T-helper 2 cell treated with Interferon-gamma antibody and Interleukin-4, amounts not matched to agents 5 μg/mL and 100 μg/mL, for 36 hours (primary cell): ENCODE data around the gene FILIP1.

ENCODE experiments used
- DNase-seq: peaks from one replicate; pipeline ENCODE4 v3.0.0; 2021; ENCODE audit warnings: low spot score
- H3K27ac Mint-ChIP-seq: one replicate; pipeline ENCODE4 v1.8.0; 2021; ENCODE audit warnings: mild to moderate bottlenecking, mixed read lengths
- H3K27me3 Mint-ChIP-seq: one replicate; pipeline ENCODE4 v1.8.0; 2021; ENCODE audit warnings: low read depth, mixed read lengths
- H3K36me3 Mint-ChIP-seq: one replicate; pipeline ENCODE4 v1.8.0; 2021; ENCODE audit warnings: low read depth, mixed read lengths
- H3K4me1 Mint-ChIP-seq: one replicate; pipeline ENCODE4 v1.8.0; 2021; ENCODE audit warnings: low read depth, mixed read lengths
- H3K4me3 Mint-ChIP-seq: one replicate; pipeline ENCODE4 v1.8.0; 2022; ENCODE audit warnings: mild to moderate bottlenecking, moderate library complexity, mixed read lengths
- H3K9me3 Mint-ChIP-seq: one replicate; pipeline ENCODE4 v1.8.0; 2021; ENCODE audit warnings: mixed read lengths

FILIP1 gene, protein sequence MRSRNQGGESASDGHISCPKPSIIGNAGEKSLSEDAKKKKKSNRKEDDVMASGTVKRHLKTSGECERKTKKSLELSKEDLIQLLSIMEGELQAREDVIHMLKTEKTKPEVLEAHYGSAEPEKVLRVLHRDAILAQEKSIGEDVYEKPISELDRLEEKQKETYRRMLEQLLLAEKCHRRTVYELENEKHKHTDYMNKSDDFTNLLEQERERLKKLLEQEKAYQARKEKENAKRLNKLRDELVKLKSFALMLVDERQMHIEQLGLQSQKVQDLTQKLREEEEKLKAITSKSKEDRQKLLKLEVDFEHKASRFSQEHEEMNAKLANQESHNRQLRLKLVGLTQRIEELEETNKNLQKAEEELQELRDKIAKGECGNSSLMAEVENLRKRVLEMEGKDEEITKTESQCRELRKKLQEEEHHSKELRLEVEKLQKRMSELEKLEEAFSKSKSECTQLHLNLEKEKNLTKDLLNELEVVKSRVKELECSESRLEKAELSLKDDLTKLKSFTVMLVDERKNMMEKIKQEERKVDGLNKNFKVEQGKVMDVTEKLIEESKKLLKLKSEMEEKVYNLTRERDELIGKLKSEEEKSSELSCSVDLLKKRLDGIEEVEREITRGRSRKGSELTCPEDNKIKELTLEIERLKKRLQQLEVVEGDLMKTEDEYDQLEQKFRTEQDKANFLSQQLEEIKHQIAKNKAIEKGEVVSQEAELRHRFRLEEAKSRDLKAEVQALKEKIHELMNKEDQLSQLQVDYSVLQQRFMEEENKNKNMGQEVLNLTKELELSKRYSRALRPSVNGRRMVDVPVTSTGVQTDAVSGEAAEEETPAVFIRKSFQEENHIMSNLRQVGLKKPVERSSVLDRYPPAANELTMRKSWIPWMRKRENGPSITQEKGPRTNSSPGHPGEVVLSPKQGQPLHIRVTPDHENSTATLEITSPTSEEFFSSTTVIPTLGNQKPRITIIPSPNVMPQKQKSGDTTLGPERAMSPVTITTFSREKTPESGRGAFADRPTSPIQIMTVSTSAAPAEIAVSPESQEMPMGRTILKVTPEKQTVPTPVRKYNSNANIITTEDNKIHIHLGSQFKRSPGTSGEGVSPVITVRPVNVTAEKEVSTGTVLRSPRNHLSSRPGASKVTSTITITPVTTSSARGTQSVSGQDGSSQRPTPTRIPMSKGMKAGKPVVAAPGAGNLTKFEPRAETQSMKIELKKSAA (N-terminal part only)

DNA sequence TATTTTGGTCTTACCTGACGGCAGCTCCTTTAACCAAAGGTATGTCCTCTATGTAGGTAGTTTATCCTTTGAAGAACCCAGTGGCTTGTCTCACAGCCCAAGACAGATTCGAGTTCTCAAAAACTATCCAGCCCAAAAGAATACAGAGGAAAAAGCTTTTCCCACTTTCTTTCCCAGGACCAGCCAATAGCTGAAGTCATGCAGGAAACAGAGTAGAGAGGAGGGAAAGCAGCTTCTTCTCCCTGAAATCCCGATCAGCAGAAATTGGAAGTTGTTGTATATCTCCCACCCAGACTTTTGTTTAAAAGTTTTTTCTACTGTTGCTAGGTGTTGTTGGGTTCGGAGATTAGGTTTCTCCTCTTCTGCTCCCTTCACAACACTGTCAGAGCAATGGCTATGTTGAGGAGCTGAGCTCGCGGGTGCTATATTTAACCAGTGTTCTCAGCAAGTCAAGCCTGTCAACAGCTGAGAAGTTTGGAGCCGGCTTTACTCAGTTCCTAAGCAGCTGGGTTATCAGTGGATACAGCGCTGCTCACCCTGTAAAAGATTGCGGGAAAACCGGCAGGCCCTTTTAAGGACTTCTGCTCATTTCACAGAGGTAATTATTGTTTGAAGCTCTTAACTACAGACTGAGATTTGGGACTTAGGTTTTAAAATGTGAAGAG is at the start of gene FILIP1:
FILIP1 (minus strand) TSS at position 401 of the 665 bp plus-strand sequence. CDS start 78,828 bp downstream, outside the sequence.
- no peak for DNase-seq
- peaks cover 53% of the 10 kb centered on the region for H3K27me3 Mint-ChIP-seq
- H3K4me3 Mint-ChIP-seq: no peak within 1 kb of the TSS
- H3K27ac Mint-ChIP-seq: no peak within 1 kb of the TSS
- no peaks in the 10 kb centered on the region for H3K9me3 Mint-ChIP-seq
- no peaks in the 10 kb centered on the region for H3K36me3 Mint-ChIP-seq
- peaks cover 19% of the 10 kb centered on the region for H3K4me1 Mint-ChIP-seq

DNA sequence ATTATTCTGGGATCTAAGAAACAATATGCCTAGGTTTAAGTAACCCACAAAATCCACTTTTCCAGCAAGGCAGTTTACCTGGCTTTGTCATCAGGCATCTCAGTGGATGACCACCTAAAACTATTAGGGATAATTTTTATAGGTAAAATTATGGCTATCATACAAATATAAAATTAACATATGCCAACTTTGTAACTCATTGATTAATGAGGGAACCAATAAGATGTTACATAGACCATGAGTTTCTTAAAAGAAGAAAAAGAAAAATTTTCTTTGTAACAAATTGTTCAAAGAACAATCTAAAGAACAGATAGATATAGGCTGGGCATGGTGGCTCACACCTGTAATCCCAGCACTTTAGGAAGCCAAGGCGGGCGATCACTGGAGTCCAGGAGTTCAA is 49.7 kb upstream of the FILIP1 start:
- Mint-ChIP-seq H3K9me3 (no peaks in the 10 kb centered on the region), H3K4me1 (no peaks in the 10 kb centered on the region), H3K27me3 (peaks cover 13% of the 10 kb centered on the region), H3K4me3 (no peak overlapping the region), H3K27ac (no peak overlapping the region), H3K36me3 (no peaks in the 10 kb centered on the region)
- DNase-seq: no peak

DNA sequence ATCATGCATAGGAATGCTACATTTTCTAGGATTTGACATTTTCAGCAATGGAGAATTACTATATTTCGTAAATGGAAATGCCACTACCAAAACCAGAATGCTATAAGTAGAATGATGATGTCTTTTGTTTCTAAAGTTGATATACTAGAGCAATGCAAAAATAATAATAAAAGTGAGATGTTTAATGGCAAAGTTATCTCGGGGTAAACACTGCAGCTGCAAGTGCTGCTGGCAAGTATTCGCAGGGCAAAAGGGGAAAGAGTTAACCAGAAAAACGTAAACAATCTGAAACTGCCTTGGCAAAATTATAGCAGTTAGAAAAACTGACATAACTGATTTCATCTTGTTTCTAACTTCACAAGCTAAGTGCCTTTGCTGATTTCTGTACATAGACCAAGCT is 45.5 kb upstream of the FILIP1 start:
- Mint-ChIP-seq H3K36me3 (no peaks in the 10 kb centered on the region), H3K27ac (no peak overlapping the region), H3K9me3 (no peaks in the 10 kb centered on the region), H3K27me3 (peaks cover 16% of the 10 kb centered on the region), H3K4me3 (no peak overlapping the region), H3K4me1 (no peaks in the 10 kb centered on the region)
- no peak for DNase-seq

DNA sequence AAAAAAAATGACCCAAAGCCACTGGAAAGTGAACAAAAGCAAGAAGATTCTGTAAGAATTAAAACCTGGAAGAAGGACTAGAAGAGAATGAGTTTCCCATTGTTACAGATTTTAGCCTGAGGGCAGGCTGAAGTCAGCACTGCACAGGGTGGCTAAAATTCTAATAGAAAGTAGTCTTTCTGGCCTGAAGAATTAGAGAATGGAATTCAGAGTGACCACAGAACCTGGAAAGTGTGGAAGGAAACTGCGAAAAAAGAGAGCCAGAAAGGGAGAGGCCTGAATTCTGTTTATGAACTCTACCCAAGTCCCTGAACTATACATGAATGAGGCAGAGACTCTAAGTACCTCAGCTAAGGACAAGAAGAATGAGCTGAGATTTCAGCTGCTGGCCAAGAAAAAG is 38.9 kb upstream of the FILIP1 start:
- Mint-ChIP-seq H3K27ac (no peak overlapping the region), H3K4me3 (no peak overlapping the region), H3K9me3 (no peaks in the 10 kb centered on the region), H3K36me3 (no peaks in the 10 kb centered on the region), H3K4me1 (no peaks in the 10 kb centered on the region), H3K27me3 (peaks cover 12% of the 10 kb centered on the region)
- DNase-seq: no peak

DNA sequence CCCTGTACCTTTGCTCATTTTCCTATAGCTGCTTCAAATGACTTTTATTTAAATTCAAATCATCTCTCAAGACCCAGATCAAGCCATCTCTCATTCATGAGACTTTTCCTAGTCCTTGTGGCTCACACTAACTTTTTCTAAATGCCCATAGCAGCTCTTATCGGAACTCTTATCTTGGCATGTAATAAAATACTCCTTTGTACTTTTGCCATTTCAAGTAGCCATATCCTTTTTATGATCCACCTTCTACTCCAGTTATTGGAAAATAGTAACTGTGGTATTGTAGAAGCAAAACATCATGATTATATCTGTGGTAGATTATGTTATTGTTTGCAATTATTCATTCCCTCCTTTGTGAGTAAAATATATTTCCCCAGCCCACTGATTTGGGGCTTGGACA is 37.6 kb upstream of the FILIP1 start:
- no peak for DNase-seq
- no peaks in the 10 kb centered on the region for H3K9me3 Mint-ChIP-seq
- H3K27ac Mint-ChIP-seq: no peak overlapping the region
- no peaks in the 10 kb centered on the region for H3K36me3 Mint-ChIP-seq
- no peak overlapping the region for H3K4me3 Mint-ChIP-seq
- no peaks in the 10 kb centered on the region for H3K4me1 Mint-ChIP-seq
- H3K27me3 Mint-ChIP-seq: peaks cover 19% of the 10 kb centered on the region

DNA sequence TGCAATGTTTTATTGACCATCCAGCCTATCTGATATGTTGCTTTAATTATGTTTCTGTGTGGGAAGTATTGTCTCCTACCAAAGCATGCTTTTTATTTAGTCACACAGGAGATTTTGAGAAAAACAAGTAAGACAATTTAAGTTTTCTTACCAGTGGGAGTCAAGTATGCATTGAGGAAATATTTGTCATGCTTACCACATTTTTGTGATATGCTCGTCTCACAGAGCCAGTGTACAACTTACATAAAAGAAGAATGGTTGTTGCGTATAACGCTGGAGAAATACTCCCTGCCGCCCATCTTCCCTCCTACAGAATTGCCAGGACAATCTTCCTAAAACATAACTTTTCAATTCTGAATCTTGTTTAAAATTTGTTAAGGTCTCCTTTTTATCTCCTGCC is 37.1 kb upstream of the FILIP1 start:
- Mint-ChIP-seq H3K27me3 (peaks cover 19% of the 10 kb centered on the region), H3K4me3 (no peak overlapping the region), H3K4me1 (no peaks in the 10 kb centered on the region), H3K36me3 (no peaks in the 10 kb centered on the region), H3K27ac (no peak overlapping the region), H3K9me3 (no peaks in the 10 kb centered on the region)
- DNase-seq: no peak

DNA sequence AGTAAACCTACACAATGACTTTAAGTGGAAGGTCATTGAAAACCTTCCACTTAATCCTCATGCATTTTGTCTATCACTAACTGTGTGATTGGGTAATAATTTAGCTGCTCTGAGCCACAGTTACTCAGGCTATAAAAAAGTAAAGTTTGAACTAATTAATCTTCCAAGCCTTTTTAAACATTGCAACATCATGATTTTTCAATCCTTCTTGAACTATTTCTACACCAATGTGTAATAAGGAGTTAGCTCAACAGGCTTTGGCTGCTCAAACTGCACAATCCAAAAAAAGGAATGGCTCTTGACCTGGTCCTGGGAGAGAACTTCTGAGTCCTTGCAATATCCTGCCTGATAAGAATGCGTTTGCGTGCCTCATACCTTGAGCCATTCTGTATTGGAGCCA is 34.8 kb upstream of the FILIP1 start:
- H3K27me3 Mint-ChIP-seq: peaks cover 27% of the 10 kb centered on the region
- no peaks in the 10 kb centered on the region for H3K36me3 Mint-ChIP-seq

DNA sequence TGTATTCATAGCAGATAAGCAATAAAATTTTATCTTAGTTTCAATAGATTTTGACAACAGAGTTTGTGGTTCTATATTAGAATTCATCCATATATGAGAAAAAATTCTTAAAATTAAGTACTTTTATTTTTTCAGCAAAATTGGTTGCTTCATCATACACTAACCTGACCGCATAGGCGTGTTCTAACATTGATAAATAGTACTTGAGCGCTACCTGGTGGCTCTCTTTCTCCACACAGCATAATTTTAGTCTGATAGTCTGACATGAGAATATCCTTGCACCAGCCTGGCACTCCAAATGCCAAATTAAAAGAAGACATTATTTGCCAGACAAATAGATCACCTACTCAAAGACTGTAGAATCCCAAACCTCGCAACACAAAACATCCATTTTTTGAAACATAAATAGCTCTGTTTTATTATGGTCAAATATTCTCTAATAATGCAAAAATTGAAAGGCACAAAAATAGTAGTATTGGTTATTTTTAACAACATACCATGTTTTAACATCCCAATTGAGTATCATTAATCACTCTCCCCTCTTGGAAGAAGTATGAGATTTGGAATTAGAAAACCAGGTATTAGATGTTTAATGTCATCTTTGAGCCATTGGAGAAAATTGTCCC is 33.0 kb upstream of the FILIP1 start:
- H3K4me3 Mint-ChIP-seq: no peak overlapping the region
- no peaks in the 10 kb centered on the region for H3K36me3 Mint-ChIP-seq
- no peaks in the 10 kb centered on the region for H3K9me3 Mint-ChIP-seq
- DNase-seq: peak; percentile 30
- no peak overlapping the region for H3K27ac Mint-ChIP-seq
- peaks cover 22% of the 10 kb centered on the region for H3K27me3 Mint-ChIP-seq
- no peaks in the 10 kb centered on the region for H3K4me1 Mint-ChIP-seq

More for the DNA sequence above, 34.8 kb upstream of the FILIP1 start:
- H3K4me1 Mint-ChIP-seq: no peaks in the 10 kb centered on the region
- no peak overlapping the region for H3K4me3 Mint-ChIP-seq
- no peaks in the 10 kb centered on the region for H3K9me3 Mint-ChIP-seq
- no peak for DNase-seq
- H3K27ac Mint-ChIP-seq: no peak overlapping the region

DNA sequence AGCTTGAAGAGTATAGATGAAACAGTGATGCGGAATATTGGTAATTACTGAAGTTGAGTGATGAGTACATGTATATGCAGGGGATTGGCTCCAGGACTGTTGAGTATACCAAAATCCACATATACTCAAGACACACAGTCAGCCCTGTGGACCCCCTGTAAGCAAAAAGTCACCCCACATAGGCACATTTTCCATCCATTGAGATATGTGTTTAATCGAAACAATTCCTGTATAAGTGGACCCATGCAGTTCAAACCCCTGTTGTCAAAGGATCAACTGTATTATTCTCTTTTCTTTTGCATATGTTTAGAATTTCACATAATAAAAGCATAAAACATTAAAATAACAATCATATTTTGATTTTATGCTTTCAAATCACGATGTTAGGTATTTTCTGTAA is 32.1 kb upstream of the FILIP1 start:
- Mint-ChIP-seq H3K4me1 (no peaks in the 10 kb centered on the region), H3K9me3 (no peaks in the 10 kb centered on the region), H3K27ac (no peak overlapping the region), H3K36me3 (no peaks in the 10 kb centered on the region), H3K27me3 (peaks cover 19% of the 10 kb centered on the region), H3K4me3 (no peak overlapping the region)
- DNase-seq: no peak

DNA sequence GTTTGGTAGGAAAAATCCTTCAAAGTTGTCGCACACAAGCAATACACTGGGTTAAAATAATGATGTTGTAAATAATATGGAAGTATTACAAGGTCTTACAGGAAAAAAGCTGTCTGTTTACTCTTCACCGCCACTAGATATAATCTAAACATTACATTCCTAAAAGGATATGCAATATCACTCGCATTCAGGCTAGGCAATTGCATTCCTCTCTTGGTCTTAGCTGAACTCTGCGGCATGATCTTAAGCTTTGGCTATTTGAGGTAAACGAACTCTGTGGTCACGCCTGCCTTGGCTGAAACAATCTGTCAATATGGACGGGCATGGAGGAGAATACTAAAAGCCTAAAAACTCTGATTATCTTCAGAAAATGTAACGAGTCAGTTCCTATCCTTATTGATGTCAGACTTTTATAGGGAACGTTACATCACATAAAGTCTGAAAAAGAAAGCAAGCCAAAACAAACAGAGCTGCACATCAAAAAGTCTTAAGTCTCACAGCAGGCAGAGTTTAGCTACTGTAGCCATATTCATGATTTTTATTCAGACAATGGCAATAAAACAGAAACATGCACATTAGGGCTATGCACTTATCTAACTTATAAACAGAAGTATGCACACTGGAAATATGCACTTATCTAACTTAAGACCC is 30.8 kb upstream of the FILIP1 start:
- Mint-ChIP-seq H3K9me3 (no peaks in the 10 kb centered on the region), H3K27me3 (peaks cover 19% of the 10 kb centered on the region), H3K27ac (no peak overlapping the region), H3K36me3 (no peaks in the 10 kb centered on the region), H3K4me1 (no peaks in the 10 kb centered on the region), H3K4me3 (no peak overlapping the region)
- DNase-seq: no peak

DNA sequence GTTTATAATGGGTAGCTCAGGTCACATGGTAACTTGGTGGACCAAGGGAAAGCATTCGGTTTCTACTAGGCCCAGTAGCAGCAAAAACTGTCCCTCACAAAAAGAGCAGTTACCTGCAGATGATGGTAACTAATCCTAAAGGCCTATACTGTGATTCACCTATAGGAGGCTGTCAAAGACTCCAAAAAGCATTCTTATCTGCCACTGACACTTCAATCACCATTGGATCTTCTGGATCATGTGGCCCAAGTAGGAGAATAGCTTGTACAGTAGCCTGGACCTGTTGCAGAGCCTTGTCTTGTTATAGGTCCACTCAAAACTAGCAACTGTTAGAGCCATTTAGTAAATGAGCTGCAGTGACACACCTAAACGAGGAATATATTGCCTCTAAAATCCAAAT is 23.2 kb upstream of the FILIP1 start:
- Mint-ChIP-seq H3K4me1 (no peaks in the 10 kb centered on the region), H3K27me3 (no peaks in the 10 kb centered on the region), H3K4me3 (no peak overlapping the region), H3K36me3 (no peaks in the 10 kb centered on the region), H3K9me3 (no peaks in the 10 kb centered on the region), H3K27ac (no peak overlapping the region)
- no peak for DNase-seq

DNA sequence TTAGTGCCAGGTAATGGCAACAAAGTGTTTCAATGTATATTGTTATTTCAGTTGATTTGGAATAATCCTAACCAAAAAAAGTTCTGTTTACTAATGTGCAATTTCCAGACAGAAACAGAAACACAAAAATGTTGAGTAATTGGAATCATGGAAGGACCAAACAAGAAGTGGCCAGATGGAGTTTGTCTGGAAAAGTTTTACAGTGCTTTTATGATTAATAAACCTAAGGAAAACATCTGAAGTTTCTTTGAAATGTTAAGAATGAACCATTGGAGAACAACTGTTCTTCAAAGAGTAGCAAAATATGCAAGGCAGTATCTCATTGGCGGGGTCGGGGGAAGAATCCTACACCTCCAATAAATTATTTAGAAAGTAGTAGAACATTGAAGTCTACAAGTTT is 19.0 kb upstream of the FILIP1 start:
- no peak for DNase-seq
- no peak overlapping the region for H3K27ac Mint-ChIP-seq
- H3K4me3 Mint-ChIP-seq: no peak overlapping the region
- no peaks in the 10 kb centered on the region for H3K27me3 Mint-ChIP-seq
- no peaks in the 10 kb centered on the region for H3K4me1 Mint-ChIP-seq
- no peaks in the 10 kb centered on the region for H3K36me3 Mint-ChIP-seq
- no peaks in the 10 kb centered on the region for H3K9me3 Mint-ChIP-seq

DNA sequence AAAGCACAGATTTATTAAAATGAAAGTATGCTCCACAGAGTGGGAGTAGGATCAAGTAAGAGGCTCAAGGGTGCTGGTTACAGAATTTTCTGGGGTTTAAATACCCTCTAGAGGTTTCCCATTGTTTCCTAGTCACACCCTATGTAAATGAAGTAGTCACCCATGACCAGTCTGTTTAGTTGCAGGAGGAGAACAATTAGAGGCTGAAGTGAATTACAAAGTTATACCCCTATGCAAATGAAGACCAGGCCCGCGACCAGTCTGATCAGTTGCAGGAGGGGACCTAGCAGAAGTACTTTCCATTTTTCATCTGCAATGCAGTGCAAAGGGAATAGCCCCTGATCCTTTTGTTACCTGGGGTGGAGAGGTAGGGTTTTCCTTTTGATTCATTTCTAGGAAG is 11.8 kb upstream of the FILIP1 start:
- DNase-seq: no peak
- H3K4me1 Mint-ChIP-seq: no peaks in the 10 kb centered on the region
- H3K27me3 Mint-ChIP-seq: peaks cover 4% of the 10 kb centered on the region
- no peak overlapping the region for H3K27ac Mint-ChIP-seq
- no peaks in the 10 kb centered on the region for H3K36me3 Mint-ChIP-seq
- H3K9me3 Mint-ChIP-seq: no peaks in the 10 kb centered on the region
- H3K4me3 Mint-ChIP-seq: no peak overlapping the region
